Testis (tissue), 2 donors: ENCODE results near the gene LALBA.

Experiments
- POLR2A ChIP-seq: fragments of 450-650 bp; IDR thresholded peaks from one replicate; pipeline ENCODE4 v1.6.1; 2017; ENCODE audit warnings: antibody characterized with exemption, mild to moderate bottlenecking, moderate library complexity
- TF ChIP-seq, protein P1 (sequence below), 3 experiments: fragments of 450-650 bp in 2 of 3; fragments of 200-600 bp in 1 of 3; sonication (generic) in 1 of 3; IDR thresholded peaks; one replicate each; pipeline ENCODE4 v1.5.1; 2016 to 2019; ENCODE audit warnings: antibody characterized with exemption in 3 of 3, mild to moderate bottlenecking in 2 of 3, moderate library complexity in 1 of 3

DNA sequence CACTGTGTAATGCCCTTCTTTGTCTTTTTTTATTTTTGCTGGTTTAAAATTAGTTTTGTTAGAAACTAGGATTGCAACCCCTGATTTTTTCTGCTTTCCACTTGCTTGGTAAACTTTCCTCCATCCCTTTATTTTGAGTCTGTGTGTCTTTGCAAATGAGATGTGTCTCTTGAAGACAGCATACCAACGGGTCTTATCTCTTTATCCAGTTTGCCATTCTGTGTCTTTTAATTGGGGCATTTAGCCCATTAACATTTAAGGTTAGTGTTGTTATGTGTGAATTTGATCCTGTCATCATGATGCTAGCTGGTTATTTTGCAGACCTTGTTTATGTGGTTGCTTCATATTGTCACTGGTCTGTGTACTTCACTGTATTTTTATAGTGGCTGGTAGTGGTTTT, 43.5 kb upstream of the LALBA start:
- TF ChIP-seq, protein P1, sequence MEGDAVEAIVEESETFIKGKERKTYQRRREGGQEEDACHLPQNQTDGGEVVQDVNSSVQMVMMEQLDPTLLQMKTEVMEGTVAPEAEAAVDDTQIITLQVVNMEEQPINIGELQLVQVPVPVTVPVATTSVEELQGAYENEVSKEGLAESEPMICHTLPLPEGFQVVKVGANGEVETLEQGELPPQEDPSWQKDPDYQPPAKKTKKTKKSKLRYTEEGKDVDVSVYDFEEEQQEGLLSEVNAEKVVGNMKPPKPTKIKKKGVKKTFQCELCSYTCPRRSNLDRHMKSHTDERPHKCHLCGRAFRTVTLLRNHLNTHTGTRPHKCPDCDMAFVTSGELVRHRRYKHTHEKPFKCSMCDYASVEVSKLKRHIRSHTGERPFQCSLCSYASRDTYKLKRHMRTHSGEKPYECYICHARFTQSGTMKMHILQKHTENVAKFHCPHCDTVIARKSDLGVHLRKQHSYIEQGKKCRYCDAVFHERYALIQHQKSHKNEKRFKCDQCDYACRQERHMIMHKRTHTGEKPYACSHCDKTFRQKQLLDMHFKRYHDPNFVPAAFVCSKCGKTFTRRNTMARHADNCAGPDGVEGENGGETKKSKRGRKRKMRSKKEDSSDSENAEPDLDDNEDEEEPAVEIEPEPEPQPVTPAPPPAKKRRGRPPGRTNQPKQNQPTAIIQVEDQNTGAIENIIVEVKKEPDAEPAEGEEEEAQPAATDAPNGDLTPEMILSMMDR (IDR thresholded peaks at IDR 0.05), result no peak
- no peak for TF ChIP-seq POLR2A
